HG03457 (cell line): Measurements from ENCODE around the gene SGCA.

Experiments
- ATAC-seq: cut with Tn5 transposase; IDR thresholded peaks from one replicate; pipeline ENCODE4 v1.9.1; 2021; ENCODE audit warnings: moderate number of reproducible peaks; ENCODE audit not compliant: unreplicated experiment

SGCA gene

DNA sequence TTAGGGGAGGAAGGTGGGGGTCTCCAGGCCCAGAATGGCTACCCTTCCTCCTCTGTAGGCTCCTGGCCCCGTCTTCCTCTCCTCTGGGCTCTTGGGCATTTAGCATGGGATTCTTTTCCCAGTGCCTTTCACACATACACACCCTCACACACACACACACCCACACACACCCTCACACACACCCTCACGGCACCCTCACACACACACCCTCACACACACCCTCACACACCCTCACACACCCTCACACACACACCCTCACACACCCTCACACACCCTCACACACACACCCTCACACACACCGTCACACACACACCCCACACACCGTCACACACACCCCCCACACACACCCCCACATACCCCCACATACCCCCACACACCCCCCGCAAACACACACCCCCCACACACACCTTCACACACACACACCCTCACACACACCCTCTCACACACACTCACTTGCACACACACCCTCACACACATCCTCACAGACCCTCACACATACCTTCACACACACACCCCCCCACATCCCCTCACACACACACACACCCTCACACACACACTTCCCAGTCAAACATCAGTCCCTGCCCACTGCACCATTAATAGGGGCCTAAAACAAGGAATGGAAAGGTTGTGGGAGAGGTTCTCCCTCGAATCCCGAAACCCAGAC, 845 bp downstream of the SGCA start:
- no peak for ATAC-seq

GRCh38 chr17:50167371-50167770, 1.6 kb downstream of the SGCA start:
- ATAC-seq, result no peak

DNA sequence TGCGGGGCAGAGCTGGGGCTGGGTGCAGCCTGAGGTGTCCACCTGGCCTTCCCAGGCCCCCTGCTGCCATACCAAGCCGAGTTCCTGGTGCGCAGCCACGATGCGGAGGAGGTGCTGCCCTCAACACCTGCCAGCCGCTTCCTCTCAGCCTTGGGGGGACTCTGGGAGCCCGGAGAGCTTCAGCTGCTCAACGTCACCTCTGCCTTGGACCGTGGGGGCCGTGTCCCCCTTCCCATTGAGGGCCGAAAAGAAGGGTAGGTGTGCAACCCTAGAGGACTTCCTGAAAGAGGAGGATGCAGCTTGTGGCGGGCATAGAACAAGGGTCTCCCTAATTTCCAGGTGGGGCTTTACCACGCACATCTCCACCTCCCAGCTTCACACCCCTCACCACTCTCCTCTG, 2.5 kb downstream of the SGCA start:
- ATAC-seq, result no peak

GRCh38 chr17:50169121-50169764, 3.4 kb downstream of the SGCA start:
- ATAC-seq, result no peak

DNA sequence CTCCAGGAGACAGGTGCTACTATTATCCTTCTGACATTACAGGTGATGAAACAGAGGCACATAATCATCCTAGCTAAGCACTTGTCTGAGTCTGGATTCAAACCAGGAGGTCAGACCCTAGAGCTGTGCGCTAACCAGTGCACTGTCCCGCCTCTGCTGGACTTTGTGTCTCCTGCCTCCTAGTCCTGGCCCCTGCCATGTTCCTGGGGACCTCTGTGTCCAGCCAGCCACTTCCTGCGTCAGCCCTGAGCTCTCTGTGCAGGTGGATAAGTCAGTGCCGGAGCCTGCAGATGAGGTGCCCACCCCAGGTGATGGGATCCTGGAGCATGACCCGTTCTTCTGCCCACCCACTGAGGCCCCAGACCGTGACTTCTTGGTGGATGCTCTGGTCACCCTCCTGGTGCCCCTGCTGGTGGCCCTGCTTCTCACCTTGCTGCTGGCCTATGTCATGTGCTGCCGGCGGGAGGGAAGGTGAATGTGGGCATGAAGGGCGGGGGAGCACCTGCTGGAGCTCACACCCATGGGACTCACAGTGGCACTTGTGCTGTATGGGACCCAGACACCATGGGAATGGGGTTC, 4.2 kb downstream of the SGCA start:
- ATAC-seq, result no peak

GRCh38 chr17:50170662-50171370, 5.0 kb downstream of the SGCA start:
- no peak for ATAC-seq

GRCh38 chr17:50171371-50172071, 5.7 kb downstream of the SGCA start:
- ATAC-seq, result no peak

- no peak for ATAC-seq
These were observed 6.3 kb downstream of the SGCA start for GRCh38 chr17:50172130-50172529.

GRCh38 chr17:50172936-50173334, 7.1 kb downstream of the SGCA start:
- no peak for ATAC-seq

GRCh38 chr17:50173335-50173941, 7.6 kb downstream of the SGCA start:
- no peak for ATAC-seq

DNA sequence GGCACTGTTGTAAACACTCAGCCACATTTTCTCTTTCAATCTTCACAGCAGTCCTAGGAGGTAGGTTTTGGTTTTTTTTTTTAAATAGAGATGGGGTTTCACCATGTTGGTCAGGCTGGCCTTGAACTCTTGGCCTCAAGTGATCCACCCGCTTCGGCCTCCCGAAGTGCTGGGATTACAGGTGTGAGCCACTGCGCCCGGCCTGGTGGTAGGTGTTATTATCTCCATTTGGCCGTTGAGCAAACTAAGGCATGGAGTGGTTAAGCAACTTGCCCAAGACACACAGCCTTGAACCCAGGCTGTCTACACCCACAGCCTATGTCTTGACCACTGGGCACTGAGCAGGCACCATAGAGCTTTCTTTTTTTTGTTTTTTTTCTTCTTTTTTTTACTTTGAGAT, 8.6 kb downstream of the SGCA start:
- ATAC-seq, result no peak

- ATAC-seq, result no peak
These were observed 9.4 kb downstream of the SGCA start for GRCh38 chr17:50175035-50175807.

DNA sequence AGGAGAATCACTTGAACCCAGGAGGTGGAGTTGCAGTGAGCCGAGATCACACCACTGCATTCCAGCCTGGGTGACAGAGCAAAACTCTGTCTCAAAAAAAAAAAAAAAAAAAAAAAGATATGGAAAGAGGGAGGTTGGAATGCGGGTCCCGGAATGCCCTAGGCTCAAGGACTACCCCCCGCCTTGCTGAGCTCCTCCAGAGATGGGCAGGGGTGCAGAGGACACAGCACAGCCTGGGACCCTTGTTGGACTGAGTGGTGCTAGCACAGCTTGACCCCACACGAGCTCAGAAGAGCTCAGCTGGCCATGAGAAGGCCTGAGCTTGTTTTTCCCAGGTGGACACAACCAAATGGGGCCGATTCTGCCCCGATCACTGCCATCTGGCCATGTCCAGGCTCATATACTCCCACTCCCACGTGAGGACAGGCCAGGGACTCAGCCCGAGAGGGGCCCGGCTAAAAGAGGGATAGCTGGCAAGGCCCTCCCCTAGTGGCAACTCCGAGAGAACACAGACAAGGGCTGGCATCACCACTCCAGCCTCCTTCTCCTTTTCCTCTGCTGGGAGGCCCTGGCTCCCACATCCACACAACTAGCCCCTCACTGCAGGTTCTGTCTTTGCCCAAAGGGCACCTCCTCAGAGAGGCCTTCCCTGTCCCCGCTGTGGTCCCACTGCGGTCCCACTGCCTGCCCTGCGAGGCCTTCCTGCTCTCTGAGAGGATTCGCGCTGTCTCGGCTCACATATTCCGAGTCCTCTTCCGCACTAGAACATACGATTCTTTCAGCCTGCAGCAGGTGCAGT, 11.0 kb downstream of the SGCA start:
- ATAC-seq, result no peak

DNA sequence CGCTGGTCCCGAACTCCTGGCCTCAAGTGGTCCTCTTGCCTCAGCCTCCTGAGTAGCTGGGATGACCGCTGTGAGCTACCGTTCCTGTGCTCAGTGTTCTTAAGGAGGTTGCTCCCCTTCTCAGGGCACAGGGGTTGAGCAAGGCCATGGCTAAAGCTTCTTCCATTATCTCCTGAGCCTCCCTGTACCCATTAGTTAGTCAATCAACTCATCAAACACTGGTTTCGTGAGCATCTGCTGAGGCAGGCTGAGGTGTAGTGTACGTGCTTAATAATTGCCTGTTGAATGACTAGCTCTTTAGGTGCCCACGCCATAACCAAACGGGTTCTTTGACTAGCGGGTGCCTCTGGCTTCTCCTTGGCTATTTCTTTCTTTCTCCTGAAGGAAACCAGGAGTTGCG, 11.7 kb downstream of the SGCA start:
- ATAC-seq, result no peak

- no peak for ATAC-seq
These were observed 12.4 kb downstream of the SGCA start for GRCh38 chr17:50177983-50178834.

DNA sequence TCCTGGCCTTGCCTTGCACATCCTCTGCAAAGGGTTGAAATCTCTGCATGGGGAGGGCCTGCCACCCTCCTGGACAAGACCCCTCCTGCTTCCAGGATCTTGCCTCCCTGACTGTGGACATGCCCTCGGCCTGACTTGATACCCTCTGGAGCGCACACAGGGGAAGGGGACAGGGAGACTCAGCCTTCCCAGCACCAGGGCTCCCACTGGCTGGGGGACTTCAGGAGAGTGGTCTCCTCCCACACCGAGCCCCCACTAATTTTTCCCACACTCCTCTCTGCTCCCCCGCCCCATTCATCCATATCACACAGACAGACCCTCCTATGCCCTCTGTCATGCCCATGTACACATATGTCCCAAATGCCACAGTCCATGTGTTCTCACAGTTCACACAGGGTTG, 14.3 kb downstream of the SGCA start:
- ATAC-seq, result no peak

- ATAC-seq, result no peak
These were observed 14.8 kb downstream of the SGCA start for GRCh38 chr17:50180620-50181019.

DNA sequence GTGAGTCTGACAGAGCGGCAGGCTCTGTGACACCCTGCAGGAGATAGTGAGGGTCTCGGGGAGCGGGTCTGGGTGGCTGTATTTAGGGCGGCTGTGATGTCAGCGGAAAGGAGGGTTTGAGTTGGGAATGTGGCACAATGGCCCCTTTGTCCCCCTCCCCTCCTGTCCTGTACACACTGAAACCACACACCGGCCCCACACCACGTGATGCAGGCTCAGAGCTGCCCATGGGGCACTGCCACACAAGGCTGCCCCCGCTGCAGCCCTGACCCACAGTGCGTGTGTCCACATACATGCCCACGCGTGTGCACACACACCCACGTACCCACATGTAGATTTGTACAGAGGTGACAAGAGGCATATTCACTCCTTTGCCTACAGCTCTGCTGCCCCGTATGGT, 15.3 kb downstream of the SGCA start:
- no peak for ATAC-seq
